Smooth muscle cell (in vitro differentiated cells): ENCODE data around the gene SRGAP1. TPM values are rescaled to one million over a fixed set of nuclear protein-coding genes. Genes with fewer than 3 reads are reported as not detected.

Source experiments
- DNase-seq: peaks from one replicate; lab custom pipeline; 2025; ENCODE audit not compliant: unreplicated experiment; lab: John Stamatoyannopoulos, UW
- H2AFZ ChIP-seq: fragments of 200-600 bp; sonication (generic); 2 replicates; pipeline ENCODE4 v1.6.0; 2016; ENCODE audit warnings: antibody characterized with exemption, low read depth, mild to moderate bottlenecking
- H3F3A ChIP-seq: fragments of 200-600 bp; sonication (generic); 2 replicates; pipeline ENCODE4 v1.6.0; 2017; ENCODE audit warnings: antibody characterized with exemption, low read depth
- H3K27ac ChIP-seq: fragments of 200-600 bp; sonication (generic); 2 replicates; pipeline ENCODE4 v1.5.1; 2016; ENCODE audit warnings: low read depth, mild to moderate bottlenecking
- H3K27me3 ChIP-seq: fragments of 200-600 bp; sonication (generic); 2 replicates; pipeline ENCODE4 v1.6.1; 2016; ENCODE audit warnings: low read depth, mild to moderate bottlenecking
- H3K36me3 ChIP-seq: fragments of 200-600 bp; sonication (generic); 2 replicates; pipeline ENCODE4 v1.5.1; 2016; ENCODE audit warnings: low read depth
- H3K4me1 ChIP-seq: fragments of 200-600 bp; sonication (generic); 2 replicates; pipeline ENCODE4 v1.5.1; 2016; ENCODE audit warnings: low read depth
- H3K4me2 ChIP-seq: fragments of 200-600 bp; sonication (generic); 2 replicates; pipeline ENCODE4 v1.6.0; 2016; ENCODE audit warnings: mild to moderate bottlenecking
- H3K4me3 ChIP-seq: fragments of 200-600 bp; sonication (generic); 2 replicates; pipeline ENCODE4 v1.5.1; 2016; ENCODE audit warnings: mild to moderate bottlenecking
- H3K79me2 ChIP-seq: fragments of 200-600 bp; sonication (generic); 2 replicates; pipeline ENCODE4 v1.6.0; 2016; ENCODE audit warnings: low read depth, mild to moderate bottlenecking
- H3K9ac ChIP-seq: fragments of 200-600 bp; sonication (generic); 2 replicates; pipeline ENCODE4 v1.6.0; 2016; ENCODE audit warnings: low read depth
- H3K9me3 ChIP-seq: fragments of 200-600 bp; sonication (generic); replicated peaks from 2 replicates; pipeline ENCODE4 v1.5.1; 2016; ENCODE audit warnings: low read depth
- H4K20me1 ChIP-seq: fragments of 200-600 bp; sonication (generic); 2 replicates; pipeline ENCODE4 v1.6.0; 2016; ENCODE audit warnings: low read depth
- CTCF ChIP-seq: fragments of 200-600 bp; sonication (generic); IDR thresholded peaks from 2 replicates; pipeline ENCODE4 v1.5.1; 2017; ENCODE audit warnings: borderline replicate concordance, mild to moderate bottlenecking, antibody characterized with exemption; ENCODE audit not compliant: insufficient read depth, poor library complexity, severe bottlenecking
- WGBS: methylation state at CpG from one replicate; pipeline ENCODE4 v1.1.7; 2016; ENCODE audit warnings: low lambda C conversion rate; 5-methylcytosine and 5-hydroxymethylcytosine counted together
- polyA plus RNA-seq: library from polyadenylated mRNA; unstranded; fragments of >200 nt; fragmentation: Nextera tagmentation; extraction: Ambion mirVana; gene quantifications from 2 replicates; pipeline ENCODE4 v1.2.1, GENCODE V29; 2016
- total RNA-seq: library from RNA; depleted of rRNA; stranded (reverse); fragments of >200 nt; gene quantifications from 2 replicates; pipeline ENCODE4 v1.2.3, GENCODE V29; 2014

The SRGAP1 gene
- total and polyA plus RNA-seq, 2 experiments from 2014 or later = 4.0 to 5.9 TPM

- Histone ChIP-seq H3K27me3 (no peaks in the 10 kb centered on the region), H3K27ac (peak overlapping the region; percentile 24), H3F3A (no peaks in the 10 kb centered on the region), H4K20me1 (no peaks in the 10 kb centered on the region), H2AFZ (no peak overlapping the region), H3K4me2 (no peak overlapping the region), H3K79me2 (peaks cover 34% of the 10 kb centered on the region), H3K9me3 (no peaks in the 10 kb centered on the region), H3K9ac (no peak overlapping the region), H3K4me1 (no peaks in the 10 kb centered on the region), H3K4me3 (no peak overlapping the region), H3K36me3 (no peaks in the 10 kb centered on the region)
- WGBS = 88% methylated on average over 2 of the region's 2 CpGs
- no peak for TF ChIP-seq CTCF
- DNase-seq = no peak
Measured at GRCh38 chr12:63900922-63901793, 56.7 kb downstream of the SRGAP1 start.

- Histone ChIP-seq H3K79me2 (peaks cover 43% of the 10 kb centered on the region), H3K4me2 (no peak overlapping the region), H3K27me3 (no peaks in the 10 kb centered on the region), H3K9ac (no peak overlapping the region), H3K27ac (peak overlapping the region; percentile 93), H3K36me3 (no peaks in the 10 kb centered on the region), H3K9me3 (no peaks in the 10 kb centered on the region), H2AFZ (no peak overlapping the region), H3K4me1 (no peaks in the 10 kb centered on the region), H3F3A (no peaks in the 10 kb centered on the region), H4K20me1 (peaks cover 3% of the 10 kb centered on the region), H3K4me3 (no peak overlapping the region)
- 90% methylated on average over 4 of the region's 4 CpGs for WGBS
- TF ChIP-seq CTCF = no peak
- DNase-seq = no peak
Measured at GRCh38 chr12:63904653-63905052, 60.2 kb downstream of the SRGAP1 start.

GRCh38 chr12:63905544-63905943 is 61.0 kb downstream of the SRGAP1 start:
- Histone ChIP-seq H3K27me3 (no peaks in the 10 kb centered on the region), H3K4me3 (no peak overlapping the region), H3K4me1 (no peaks in the 10 kb centered on the region), H3K36me3 (no peaks in the 10 kb centered on the region), H3K27ac (peak overlapping the region; percentile 93), H3K9me3 (no peaks in the 10 kb centered on the region), H3F3A (no peaks in the 10 kb centered on the region), H3K9ac (peak overlapping the region; percentile 65), H3K79me2 (peaks cover 49% of the 10 kb centered on the region), H4K20me1 (peaks cover 3% of the 10 kb centered on the region), H2AFZ (no peak overlapping the region), H3K4me2 (peak overlapping the region; percentile 43)
- no peak for DNase-seq
- TF ChIP-seq CTCF = no peak
- WGBS = 70% methylated on average over 4 of the region's 4 CpGs
